Measurements from ENCODE around the gene UBE2R2.

The UBE2R2 gene

DNA sequence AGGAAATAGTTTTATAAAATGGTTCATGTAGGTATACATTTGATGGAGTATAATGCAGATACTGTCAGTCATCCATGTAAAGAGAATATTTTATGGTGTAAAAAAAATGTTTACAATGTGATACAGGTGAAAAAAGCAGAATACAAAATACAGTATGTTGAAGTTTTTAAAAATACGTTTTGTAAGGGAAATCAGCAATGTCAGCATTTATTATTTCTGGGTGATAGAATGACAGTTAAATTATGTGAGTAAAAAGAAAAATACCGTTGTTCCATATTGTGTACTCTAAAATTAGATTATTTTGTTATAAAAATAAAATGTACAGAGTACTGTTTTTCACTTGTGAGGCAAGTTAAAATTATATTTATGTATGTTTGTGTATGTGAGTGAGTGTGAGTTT, 69.0 kb downstream of the UBE2R2 start:
- no peak for DNase-seq

DNA sequence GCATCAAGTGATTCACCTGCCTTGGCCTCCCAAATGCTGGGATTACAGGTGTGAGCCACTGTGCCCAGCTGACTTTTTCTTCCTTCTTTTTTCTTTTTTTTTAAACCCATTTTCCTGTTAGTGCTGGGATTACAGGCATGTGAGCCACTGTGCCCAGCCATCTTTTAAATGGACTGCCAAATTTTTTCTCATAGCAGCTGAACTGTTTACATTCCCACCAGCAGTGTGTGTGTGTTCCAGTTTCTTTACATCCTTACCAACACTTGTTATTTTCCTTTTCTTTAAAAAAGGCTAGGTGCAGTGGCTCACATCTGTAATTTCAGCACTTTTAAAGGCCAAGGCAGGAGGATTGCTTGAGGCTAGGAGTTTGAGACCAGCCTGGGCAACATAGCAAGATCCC, 76.9 kb downstream of the UBE2R2 start:
- no peak for DNase-seq

DNA sequence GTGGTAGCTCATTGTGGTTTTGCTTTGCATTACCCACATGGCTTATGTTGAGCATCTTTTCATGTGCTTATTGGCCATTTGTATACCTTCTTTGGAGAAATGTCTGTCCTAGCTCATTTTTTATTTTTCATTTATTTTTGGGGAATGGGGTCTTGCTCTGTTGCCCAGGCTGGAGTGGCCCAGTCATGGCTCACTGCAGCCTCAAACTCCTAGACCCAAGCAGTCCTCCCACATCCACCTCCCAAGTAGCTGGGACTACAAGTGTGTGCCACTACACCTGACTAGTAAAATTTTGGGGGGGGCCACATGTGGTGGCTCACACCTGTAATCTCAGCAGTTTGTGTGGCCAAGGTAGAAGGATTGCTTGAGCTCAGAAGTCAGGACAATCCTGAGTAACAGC, 77.4 kb downstream of the UBE2R2 start:
- no peak for DNase-seq

DNA sequence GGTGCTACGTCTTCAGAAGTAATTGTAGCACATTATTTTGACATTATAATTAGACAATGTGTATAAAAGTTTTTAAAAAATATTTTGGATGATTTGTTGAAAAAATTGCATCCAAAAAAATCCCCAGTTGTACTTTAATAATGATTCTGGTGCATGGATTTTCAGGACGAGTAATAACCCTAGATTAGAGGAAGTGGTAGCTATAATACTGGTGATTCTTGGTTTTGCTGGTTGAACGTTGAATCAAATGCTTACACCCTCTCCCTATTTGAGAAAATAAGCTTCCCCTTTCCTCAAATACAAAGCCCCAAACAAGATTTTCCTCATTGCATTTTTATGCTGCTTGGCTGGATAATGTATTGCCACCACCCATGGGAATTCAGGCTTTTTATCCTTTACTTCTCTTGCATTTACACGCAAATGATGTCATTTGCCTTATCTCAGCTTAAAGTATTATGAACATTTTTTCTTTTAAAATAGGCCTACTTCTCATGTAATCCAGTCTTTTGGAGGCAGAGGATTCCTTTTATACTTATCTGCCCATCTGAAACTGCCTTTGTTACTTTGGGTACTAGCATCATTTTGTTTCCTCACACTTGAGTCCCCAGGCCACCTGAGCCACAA, 86.3 kb downstream of the UBE2R2 start:
- DNase-seq: no peak

DNA sequence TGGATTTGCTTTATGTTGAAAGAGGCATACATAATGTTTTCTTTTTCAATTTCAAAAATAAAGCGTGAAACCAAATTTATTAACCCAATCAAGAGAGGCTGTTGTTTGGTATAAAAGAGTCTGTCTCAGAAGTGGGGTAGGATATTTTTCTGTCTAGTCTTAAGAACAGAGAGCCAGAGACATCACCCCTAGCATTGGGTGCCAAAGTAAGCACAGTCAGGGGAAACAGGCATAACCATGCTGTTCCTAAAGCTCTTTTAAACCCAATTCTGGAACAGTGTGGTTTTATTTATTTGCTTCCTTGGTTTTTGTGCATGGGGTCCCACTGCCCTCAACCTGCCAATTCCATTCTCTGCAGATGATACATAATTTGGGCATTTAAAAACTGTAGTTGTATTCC, 88.2 kb downstream of the UBE2R2 start:
- no peak for DNase-seq

DNA sequence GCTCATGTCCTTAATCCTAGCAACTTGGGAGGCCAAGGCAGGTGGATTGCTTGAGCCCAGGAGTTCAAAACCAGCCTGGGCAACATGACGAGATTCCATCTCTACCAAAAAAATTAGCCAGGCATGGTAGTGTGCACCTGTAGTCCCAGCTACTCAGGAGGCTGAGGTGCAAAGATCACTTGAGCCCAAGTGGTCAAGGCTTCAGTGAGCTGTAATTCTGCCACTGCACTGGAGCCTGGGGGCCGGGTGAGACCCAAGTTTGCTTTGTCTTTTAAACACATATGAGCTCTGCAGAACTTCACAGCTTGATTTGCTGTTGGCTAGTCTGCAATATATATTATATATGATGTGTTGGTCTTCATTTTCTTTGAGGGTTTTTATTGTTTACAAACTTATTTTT, 89.8 kb downstream of the UBE2R2 start:
- no peak for DNase-seq

DNA sequence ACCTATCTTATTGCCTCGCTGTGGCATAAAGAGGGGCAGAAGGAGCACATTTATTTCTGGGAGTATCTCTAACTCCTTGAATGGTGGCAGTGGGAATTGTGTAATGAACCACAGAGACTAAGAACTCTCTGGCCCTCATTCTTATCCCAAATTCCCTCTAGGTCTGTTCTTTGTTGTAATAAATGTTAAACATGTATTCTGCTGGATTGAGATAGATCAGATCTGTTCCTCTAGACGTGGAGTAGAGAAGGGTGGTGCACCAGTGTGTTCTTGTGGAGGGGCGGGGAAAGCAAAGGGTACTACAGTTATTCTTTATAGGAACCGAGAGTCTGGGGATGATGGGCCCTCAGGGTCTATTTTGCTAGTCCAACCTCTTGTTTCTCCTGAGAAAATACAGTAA, 90.4 kb downstream of the UBE2R2 start:
- no peak for DNase-seq

DNA sequence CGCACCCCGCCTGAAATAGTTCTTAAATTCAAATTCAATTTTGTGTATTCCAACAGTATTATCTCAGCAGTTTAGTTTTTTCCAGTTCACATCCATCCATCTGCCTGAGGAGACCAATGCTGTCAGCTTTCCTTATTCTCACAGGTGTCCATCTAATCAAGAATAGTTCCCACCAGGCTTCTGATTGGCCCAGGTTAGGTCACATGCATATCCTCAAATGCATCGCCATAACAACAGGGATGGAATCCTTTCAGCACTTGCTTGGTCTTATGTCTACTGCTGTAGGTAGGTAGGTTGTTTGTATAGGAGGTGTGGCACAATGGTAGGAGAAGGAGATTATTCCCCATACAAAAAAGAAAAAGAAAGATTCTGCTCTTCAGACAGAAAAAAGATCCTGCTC, 91.2 kb downstream of the UBE2R2 start:
- DNase-seq: no peak

DNA sequence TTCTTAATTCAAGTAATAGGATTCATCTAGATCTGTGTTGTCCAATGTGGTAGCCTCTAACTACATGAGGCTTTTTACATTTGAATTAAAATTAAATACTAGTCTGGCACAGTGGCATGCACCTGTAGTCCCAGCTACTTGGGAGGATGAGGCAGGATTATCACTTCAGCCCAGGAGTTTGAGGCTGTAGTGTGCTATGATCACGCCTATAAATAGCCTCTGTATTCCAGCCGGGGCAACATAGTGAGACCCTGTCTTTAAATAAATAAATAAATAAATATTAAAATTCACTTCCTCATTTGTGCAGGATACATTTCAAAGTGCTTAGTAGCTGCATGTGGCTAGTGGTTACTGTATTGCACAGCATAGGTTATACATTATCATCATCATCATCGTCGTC, 91.8 kb downstream of the UBE2R2 start:
- no peak for DNase-seq

DNA sequence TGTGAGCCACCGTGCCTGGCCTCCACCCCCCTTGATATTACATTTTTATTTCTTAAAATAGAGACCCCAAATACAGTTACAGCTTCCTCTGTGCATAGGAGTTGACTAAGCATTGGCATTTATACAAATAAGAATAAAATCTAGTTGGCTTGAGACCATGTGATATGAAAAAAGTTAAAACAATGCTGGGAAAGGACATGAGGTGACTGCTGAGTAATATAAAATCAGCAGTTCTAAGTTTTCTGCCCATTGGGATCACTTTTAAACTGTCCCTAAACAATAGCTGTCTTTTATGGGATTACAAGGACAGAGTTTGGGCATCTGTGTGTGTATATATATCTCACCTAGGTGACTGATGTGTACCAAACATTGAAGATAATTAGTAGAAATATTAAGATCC, 96.6 kb downstream of the UBE2R2 start:
- no peak for DNase-seq

DNA sequence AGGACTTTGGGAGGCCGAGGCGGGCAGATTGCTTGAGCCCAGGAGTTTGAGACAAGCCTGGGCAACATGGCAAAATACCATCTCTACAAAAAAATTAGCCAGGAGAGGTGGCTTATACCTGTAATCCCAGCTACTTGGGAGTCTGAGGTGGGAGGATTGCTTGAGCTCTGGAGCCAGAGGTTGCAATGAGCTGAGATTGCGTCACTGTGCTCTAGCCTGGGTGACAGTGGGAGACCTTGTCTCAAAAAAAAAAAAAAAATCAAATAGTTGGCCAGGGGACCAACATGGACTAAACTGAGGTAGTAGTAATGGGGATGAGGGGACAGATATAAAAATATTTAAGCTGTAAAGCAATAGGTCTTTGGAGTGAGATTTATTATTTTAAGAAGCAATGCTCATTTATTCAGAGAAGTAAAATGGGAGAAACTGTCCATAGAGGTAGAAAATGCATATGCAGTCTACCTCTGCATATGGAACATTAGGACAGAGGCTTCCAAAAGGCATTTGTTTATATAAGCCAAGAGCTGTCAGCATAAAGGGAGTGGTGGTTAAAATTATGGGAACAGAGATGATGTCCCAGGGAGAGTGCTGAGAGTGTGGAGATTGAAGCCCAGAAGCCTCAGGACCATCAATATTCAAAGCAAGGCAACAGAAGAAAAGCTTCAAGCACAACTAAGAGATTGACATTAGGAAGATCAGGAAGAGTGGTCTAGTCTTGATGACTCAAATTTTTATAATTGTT, 98.1 kb downstream of the UBE2R2 start:
- DNase-seq: no peak

DNA sequence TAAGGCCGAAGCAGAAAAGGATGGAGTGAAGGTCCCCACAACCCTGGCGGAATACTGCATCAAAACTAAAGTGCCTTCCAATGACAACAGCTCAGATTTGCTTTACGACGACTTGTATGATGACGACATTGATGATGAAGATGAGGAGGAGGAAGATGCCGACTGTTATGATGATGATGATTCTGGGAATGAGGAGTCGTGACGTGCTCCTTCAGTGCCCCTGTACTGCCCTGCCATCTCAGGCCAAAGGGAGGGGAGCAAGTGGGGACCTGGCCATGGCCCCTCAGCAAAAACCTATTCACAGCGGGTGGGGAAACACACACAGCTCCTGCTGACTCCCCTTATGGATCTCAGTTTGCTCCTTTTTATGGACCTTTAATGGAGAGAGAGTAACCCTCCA, 100.1 kb downstream of the UBE2R2 start:
- no peak for DNase-seq

DNA sequence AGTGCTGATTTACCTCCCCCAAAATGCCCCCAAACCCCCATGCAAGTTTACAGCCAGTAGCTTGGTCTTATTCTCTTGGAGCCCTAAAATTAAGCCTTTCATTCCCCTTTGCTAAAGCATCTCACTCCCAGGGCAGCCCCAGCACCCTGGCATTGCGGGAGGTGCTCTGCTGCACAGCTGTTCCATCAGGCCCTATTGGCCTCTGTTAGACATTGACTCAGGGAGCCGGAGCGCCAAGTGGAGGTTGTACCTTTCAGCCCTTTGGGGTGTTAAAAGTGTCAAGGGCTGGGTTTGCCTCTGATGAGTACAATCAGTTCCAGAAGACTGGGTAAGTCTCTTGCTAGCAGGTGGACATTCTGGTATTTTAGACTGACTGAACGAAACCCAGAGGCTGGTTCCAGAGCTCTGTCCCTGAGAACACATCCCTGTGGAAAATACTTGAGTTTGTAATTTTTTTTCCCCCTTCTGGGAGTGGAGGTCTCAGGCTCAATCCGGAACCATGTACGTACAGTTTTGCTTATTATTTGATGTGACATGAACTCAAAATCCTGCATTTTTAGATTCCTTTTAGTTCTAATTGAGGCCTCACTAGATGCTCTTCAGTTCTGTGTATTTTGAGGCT, 102.4 kb downstream of the UBE2R2 start:
- no peak for DNase-seq

DNA sequence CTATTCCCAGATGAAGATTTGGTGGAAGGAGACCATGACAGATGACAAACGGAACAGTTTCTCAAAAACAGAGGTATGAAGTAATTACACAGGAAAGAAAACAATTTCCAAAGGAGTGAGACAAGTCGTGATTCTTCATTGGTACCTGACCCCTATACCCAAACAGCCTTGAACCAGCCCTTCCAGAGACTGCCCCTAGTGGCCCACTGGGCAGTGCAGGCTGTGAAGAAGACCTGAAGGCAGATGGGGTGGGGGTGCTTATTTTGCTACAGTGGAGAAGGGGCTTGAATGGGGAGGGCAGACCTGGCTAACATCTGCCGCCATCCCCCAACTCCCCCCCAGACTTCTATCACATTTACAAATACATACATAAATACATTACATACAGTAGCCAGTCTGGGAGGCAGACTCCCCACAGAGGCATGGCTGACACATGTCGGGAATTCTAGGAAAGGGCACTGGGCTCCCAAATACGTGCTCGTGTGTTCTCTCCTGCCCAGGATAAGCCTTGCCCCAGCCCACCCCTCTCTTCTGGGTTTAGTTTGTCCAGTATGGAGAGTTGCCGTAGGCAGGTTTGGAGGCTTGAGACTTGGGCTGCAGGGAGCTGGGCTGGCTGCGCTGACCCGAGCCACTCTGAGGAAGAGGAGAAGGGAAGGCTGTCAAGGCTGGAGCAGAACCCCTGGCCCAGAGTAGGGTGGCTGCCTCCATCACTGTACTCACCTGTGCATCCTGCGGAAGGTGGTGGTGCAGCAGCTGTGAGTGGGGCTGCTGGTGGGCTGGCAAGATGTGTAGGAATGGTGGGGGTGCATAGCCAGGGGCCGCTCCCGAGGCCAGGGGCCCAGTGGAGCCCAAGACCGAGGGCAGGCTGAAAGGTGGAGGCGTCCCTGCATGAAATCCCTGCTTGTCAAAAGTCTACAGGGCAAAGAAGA, 105.3 kb downstream of the UBE2R2 start:
- no peak for DNase-seq

DNA sequence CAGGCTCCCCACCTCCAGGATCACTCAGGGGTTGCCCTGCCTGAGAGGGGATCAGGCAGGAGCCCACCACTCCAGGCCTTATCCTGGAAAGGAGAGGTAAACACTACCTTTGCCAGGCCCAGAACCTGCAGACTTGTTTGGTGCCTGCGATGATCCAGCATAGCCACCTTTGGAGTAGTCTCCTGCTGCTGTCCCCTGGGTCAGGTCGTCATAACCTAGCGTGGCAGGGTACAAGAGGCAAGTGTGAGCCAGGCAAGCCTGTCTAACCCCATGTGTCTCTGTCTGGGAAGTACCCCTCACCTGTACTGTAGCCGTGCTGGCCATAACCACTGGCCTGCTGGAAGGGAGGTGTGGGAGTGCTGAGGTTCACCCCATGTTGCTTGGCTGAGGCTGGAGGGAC, 106.1 kb downstream of the UBE2R2 start:
- no peak for DNase-seq

DNA sequence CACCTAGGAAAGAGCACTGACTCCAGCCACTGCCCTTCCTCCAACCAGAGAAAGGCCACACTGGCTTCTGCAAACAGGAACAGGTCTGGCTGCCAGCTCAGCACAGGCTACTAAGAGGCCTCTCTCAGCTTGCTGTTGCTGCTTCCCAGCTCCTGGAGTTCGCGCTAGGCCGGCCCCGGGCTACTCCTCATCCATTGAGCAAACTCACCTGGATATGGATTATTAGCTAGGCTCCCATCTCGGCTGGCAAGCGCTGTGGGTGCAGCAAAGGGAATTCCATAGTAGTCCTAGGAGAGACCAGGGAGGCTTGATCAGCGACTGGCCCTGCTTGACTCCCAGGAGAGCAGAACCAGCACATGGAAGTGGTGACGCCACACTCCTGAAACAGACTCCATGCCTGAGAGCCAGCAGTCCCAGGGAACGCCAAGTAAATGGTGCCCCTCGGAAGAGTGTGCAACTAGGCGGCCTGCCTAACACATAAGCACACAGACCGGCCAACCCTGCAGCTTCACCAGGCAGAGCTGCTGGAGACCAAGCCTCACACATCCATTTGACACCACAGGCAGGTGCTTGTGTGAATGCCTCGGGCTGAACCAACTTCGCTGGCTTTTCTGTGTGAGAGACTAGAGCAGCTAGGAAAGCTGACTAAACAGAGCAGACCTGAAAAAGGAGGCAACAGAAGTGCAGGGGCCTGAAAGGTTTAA, 107.2 kb downstream of the UBE2R2 start:
- no peak for DNase-seq

DNA sequence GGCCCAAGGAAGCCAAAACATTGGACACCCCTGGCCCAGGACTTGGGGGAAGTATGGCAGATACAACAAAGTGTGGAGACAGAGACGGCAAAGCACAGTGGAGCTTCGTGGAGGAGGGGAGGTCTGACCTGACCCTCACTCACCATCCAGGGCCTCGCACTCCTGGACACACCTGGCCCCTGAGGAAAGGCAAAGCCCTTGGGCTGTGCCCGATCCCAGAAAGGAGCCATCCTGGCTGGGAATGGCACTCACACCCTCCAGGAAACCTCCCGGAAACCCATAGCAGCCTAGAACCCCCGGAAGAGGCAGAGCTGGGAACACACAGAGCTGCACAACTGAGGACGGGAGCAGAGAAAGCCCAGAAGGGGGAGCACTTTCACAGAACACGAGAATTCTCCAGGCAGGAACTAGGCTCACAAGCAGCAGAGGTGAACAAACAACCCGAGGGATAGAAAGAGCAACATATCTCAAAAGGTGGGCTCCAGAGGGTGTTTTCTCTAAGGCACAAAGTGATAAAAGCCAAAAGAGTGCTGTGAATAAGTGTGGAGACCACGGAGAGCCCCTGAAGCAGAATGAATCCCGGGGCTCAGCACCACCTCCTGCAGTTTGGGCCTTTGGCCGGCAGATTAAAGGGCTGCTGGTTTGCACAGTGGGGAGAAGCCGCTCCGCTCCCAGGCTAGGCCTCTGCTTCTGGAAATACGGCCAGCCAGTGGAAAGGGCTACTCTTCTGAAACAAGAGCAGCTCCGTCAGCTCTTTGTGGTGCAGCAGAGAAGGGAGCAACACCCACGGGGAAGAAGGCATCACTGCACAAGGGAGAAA, 108.2 kb downstream of the UBE2R2 start:
- no peak for DNase-seq

DNA sequence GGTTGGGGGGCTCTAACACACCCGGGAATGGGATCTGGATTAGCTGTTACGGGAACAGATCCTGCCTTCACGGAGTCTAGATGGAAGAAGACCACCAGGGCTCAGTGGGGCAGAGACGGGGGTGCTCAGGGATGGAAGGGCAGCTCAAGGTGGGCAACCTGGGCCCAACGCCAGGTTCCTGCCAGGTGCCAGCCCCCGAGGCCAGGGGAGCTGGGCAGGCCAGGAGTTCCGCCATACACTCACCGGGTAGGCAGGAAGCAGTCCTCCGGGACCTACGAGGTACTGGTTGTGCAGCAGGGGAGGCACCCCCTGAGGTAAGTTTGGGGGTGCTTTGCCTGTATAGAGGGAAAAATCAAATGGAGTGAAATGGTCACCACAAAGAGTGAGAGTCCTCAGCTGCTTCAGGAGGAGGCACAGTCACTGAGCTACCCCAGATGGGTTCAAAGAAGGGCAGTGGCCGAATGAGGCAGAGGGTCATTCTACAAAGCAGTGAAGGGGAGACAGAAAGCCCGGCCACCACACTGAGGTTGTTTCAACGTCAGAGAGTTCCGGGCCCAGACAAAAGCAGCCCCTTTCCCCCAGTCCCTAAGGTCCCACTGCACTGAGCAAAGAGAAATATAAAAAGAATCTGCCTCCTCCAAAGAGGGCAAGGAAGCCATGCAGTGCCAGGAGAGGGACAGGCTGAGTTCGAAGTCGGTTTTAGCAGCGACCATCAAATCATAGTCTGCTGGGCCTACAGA, 110.0 kb downstream of the UBE2R2 start:
- no peak for DNase-seq

DNA sequence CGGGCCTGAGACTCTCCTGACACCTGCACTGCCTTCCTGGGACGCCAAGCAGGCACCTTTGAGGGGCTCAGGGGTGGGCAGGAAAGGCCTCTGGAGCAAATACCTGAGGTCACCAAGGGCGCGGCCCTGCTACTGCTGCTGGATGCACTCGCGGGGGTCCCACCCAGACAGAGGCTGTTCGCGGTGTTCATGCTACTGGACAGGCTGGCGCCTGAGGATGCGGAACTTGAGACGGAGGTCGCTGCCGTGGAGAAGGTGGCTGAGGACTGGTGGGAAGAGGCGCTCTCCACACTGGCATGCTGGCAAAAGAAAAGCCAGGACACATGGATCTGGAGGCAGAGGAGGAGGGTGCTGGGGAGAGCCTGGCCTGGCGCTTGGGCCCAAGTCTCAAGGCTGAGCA, 110.7 kb downstream of the UBE2R2 start:
- DNase-seq: no peak

DNA sequence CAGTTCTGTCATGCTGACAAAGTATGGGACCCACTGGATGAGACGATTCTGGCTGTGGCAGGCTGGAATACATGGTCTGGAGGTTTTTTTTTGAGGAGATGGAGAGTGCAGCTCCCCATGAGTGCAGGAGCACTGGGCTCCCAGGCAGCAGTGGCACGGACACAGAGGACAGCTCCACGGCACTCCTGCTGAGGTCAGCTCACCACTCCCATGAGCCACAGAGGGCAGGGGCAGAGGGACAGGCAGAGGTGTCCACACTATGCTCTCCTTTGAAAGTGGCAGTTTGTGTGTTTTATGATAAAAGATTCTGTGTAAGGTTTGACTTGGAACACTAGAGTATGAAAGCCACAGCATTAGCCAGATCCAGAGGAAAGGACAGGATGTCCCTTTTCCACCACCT, 114.4 kb downstream of the UBE2R2 start:
- no peak for DNase-seq

Data from NCI-H226 (cell line).